NCI-H2227 (cell line): Measurements from ENCODE around the gene TTC23L.
"Not testable (repeated sequence)": the region's sequence is repeated elsewhere in the genome, so short reads cannot be mapped to it uniquely, and the experiment has no call there.

Source experiments
- DNase-seq: peaks from one replicate; lab custom pipeline; 2025; ENCODE audit not compliant: unreplicated experiment; lab: John Stamatoyannopoulos, UW

TTC23L gene

DNA sequence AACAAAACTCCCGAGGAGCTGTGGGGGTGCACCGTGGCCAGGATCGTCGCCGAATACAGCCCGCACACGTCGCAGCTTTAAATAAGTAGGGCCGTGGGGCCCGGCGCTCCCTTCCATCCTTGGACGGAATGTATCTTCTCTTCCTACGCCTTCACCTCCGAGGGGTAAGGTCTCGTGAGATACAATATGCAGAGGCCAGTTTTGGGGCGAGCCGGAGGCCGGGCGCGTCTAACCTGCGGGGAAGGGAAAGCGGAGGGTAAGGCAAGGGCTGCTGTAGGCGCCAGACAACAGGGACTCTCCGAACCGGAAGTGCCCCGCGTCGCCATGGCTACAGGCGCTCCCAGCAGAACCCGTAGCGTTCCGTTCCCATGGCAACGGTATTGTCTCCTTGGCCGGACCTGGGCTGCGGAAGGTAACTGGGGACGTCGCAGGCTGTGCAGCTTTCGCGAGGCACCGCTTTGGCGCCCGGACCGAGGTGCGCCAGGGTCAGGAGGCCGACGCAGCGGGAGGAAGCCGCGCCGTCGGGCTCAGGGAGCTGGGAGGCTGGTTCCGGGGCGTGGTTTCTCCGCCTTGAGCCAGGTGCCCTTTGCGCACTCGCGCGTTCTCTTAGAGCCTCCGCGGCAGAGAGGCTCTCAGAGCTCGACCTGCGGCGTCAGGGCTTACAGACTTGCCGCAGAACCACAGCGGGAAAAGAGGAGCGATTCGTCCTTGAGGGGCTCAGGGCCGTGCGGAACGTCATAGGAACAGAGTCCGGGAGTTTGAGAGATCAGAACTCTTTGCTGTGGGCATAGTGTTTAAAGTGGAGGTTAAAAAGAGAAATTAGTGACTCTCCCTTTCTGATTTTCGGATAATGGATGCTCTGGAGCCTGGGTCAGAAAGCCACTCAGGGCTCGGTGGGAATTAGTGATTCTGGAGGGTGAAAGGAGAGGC is at the start of gene TTC23L:
TSS of gene TTC23L (plus strand) at position 380 of the 930 bp plus-strand sequence. CDS start 1,508 bp downstream, outside the sequence.
- DNase-seq, result peak; percentile 99

DNA sequence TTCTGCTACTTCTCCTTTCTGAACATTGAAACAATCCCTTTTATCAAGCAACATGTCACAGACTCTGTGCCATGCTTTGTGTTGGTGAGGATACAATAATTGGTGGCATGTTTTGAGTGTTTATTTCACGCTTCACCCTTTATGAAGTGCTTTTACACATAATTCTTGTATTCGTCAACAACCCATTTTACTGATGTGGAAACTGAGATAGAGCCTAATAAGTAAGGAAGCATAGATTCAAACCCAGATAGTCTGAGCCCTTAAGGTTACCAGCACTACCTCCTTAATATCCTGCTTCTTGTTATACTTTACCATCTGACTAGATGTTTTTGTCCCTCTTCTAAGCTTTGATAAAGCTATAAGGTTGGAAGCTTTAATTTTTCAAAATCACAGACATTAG is 49.3 kb upstream of the TTC23L start:
- DNase-seq, result no peak

GRCh38 chr5:34790069-34790468 is 48.9 kb upstream of the TTC23L start:
- DNase-seq, result no peak

- no peak for DNase-seq
Observed at GRCh38 chr5:34791761-34792244, 47.2 kb upstream of the TTC23L start.

- no peak for DNase-seq
Observed at GRCh38 chr5:34802834-34803563, 36.0 kb upstream of the TTC23L start.

DNA sequence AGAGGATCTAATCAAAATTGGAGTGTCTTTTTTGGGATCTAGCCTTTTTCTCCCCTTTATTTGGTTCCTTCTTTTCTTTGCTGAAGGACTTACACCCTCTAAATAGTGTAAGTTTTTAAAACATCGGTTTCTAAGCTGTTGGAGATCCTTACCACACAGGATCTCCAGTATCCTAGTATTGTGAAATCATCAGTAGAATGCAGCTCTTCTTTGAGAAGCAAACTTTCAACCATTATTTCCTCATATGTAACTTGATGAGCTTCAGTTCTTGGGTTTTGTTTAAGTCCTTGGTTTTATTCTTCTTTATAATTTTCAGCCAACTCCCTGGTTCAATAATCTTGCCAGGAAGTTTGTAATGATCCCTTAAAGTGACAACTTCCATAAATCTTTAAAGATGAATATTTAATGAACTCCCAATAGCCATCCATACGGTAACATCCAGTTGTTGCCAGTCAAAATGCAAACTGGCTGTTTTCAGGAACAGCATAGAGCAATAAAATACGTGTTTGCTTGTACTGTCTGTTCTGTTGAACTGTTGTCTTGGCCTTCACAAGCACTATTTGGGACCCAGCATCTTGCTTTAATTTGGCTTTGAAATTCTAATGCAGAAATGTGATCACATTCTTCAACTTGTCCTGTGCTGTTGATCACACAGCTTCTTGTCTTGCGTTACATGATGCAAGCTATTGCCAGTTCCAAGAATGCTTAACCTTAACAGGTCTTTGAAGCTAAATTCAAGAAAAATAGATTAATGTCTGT is 34.8 kb upstream of the TTC23L start:
- DNase-seq, result no peak

DNA sequence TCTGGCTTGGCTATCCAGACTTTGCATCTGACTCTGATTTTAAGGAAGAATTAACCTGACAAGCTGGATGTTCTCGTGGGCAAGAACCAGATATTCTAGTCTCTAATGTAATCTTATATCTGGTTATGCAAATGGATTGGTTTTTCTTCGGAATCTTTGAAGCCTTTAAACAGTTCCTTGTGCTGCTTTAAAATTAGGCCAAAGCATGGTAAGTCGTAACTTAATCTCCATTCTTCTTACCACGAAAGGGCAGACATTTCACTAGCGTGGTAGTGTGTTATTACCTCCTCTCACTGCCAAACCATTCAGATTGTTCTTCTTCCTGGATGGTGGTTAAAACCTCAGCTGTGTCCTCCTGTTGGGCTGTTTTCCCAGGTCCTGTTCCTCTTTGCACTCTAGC is 34.1 kb upstream of the TTC23L start:
- no peak for DNase-seq

GRCh38 chr5:34806532-34806931 is 32.4 kb upstream of the TTC23L start:
- DNase-seq, result no peak

DNA sequence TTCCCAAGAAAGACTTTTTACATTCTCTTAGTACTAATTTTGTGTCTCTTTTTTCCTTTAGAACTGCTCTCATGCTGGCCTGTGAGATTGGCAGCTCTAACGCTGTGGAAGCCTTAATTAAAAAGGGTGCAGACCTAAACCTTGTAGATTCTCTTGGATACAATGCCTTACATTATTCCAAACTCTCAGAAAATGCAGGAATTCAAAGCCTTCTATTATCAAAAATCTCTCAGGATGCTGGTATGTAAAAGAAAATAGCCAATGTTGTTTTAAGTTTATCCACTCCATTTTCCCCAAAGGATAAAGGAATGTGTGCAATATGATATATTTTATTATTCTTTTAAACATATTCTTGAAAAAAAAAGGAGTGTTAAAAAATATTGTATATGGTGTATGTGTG is 27.3 kb upstream of the TTC23L start:
- no peak for DNase-seq

DNA sequence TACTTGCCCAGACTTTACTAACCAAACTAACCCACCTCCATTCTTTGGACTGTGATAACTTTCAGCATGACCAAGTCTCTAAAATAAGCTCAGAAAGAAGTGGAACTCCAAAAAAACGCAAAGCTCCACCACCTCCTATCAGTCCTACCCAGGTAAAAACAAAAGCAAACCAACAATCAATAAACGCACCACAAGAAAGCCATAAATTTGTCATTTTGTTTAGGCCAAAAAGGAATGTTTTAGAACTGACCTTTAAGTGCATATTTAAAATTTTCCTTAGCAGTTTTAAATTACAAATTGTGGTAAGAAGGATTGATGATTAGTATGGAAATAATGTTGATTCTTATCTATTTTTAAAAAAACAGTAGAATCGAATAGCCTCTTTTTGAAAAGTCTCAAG is 25.5 kb upstream of the TTC23L start:
- DNase-seq, result no peak

GRCh38 chr5:34817558-34818351 is 21.2 kb upstream of the TTC23L start:
- DNase-seq, result no peak

GRCh38 chr5:34818717-34819116 is 20.2 kb upstream of the TTC23L start:
- no peak for DNase-seq

- DNase-seq, result no peak
Observed at GRCh38 chr5:34820593-34820992, 18.4 kb upstream of the TTC23L start.

- no peak for DNase-seq
Observed at GRCh38 chr5:34822956-34823715, 15.8 kb upstream of the TTC23L start.

- no peak for DNase-seq
Observed at GRCh38 chr5:34826347-34826746, 12.6 kb upstream of the TTC23L start.

- DNase-seq, result no peak
Observed at GRCh38 chr5:34827588-34828506, 11.1 kb upstream of the TTC23L start.

DNA sequence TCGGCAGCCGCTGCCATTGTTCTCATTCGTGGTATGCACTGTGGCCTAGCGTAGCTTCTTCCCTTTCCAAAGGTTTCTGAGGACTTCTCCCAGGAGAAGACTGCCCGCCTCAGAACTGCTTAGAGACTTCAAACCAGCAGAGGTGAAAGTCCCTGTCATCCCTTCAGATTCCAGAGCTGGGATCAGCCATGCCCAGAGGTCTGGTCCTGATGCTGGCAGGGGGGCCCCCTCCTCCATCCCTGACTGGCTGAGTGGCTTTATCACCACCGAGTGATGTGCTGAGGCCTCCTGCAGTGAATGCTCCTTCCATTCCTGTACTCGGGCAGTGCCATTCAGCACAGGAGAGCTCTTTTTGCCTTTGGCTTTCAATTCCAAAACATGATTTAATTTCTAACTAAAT is 8.1 kb upstream of the TTC23L start:
- not testable (repeated sequence) for DNase-seq

DNA sequence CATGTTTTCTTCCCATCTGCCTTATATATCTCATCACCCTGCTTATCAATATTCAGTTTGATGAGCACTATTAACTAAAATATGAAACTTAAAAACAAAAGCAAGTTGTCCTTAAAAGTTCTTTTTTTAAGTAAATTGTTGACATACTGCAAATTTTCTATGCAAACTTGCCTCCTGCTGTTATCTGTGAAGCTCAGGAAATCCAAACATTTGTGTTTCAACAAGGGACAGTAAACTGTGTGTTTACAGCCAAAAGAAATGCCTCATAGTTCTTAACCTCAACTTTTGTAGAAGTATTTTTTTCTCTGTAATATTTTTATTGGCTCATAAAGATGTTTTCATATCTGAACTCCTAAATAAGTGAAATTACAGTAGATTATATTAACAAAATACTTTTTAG is 7.7 kb upstream of the TTC23L start:
- DNase-seq, result no peak

- DNase-seq, result no peak
Observed at GRCh38 chr5:34832568-34832967, 6.4 kb upstream of the TTC23L start.
